ENCODE data around the gene CAST.
"Not testable (repeated sequence)": the region's sequence is repeated elsewhere in the genome, so short reads cannot be mapped to it uniquely, and the experiment has no call there.

The CAST gene

GRCh38 chr5:96712100-96712746 lies 50.0 kb downstream of the CAST start:
- DNase-seq (ENCODE audit: low read depth) = no peak

- no peak for DNase-seq (ENCODE audit: low read depth)
Observed at GRCh38 chr5:96714450-96714849, 52.3 kb downstream of the CAST start.

- DNase-seq (ENCODE audit: low read depth) = no peak
Observed at GRCh38 chr5:96714951-96715451, 52.8 kb downstream of the CAST start.

GRCh38 chr5:96716007-96716406 lies 53.8 kb downstream of the CAST start:
- no peak for DNase-seq (ENCODE audit: low read depth)

GRCh38 chr5:96716716-96717115 lies 54.5 kb downstream of the CAST start:
- no peak for DNase-seq (ENCODE audit: low read depth)

GRCh38 chr5:96717874-96718273 lies 55.7 kb downstream of the CAST start:
- DNase-seq (ENCODE audit: low read depth) = no peak

- no peak for DNase-seq (ENCODE audit: low read depth)
Observed at GRCh38 chr5:96718635-96719077, 56.5 kb downstream of the CAST start.

- no peak for DNase-seq (ENCODE audit: low read depth)
Observed at GRCh38 chr5:96720408-96720807, 58.2 kb downstream of the CAST start.

GRCh38 chr5:96721351-96721977 lies 59.3 kb downstream of the CAST start:
- DNase-seq (ENCODE audit: low read depth) = no peak

- no peak for DNase-seq (ENCODE audit: low read depth)
Observed at GRCh38 chr5:96725257-96725656, 63.1 kb downstream of the CAST start.

- no peak for DNase-seq (ENCODE audit: low read depth)
Observed at GRCh38 chr5:96726802-96727201, 64.6 kb downstream of the CAST start.

- no peak for DNase-seq (ENCODE audit: low read depth)
Observed at GRCh38 chr5:96729156-96729555, 67.0 kb downstream of the CAST start.

GRCh38 chr5:96730586-96730985 lies 68.4 kb downstream of the CAST start:
- DNase-seq (ENCODE audit: low read depth) = no peak

- DNase-seq (ENCODE audit: low read depth) = no peak
Observed at GRCh38 chr5:96733771-96734500, 71.8 kb downstream of the CAST start.

GRCh38 chr5:96734871-96735325 lies 72.7 kb downstream of the CAST start:
- DNase-seq (ENCODE audit: low read depth) = no peak

GRCh38 chr5:96736937-96737336 lies 74.8 kb downstream of the CAST start:
- no peak for DNase-seq (ENCODE audit: low read depth)

- no peak for DNase-seq (ENCODE audit: low read depth)
Observed at GRCh38 chr5:96741106-96741505, 78.9 kb downstream of the CAST start.

- no peak for DNase-seq (ENCODE audit: low read depth)
Observed at GRCh38 chr5:96741891-96742309, 79.7 kb downstream of the CAST start.

- no peak for DNase-seq (ENCODE audit: low read depth)
Observed at GRCh38 chr5:96742538-96742937, 80.4 kb downstream of the CAST start.

GRCh38 chr5:96743065-96743768 lies 81.0 kb downstream of the CAST start:
- DNase-seq (ENCODE audit: low read depth) = no peak

GRCh38 chr5:96743805-96744204 lies 81.6 kb downstream of the CAST start:
- DNase-seq (ENCODE audit: low read depth) = no peak

- DNase-seq (ENCODE audit: low read depth) = not testable (repeated sequence)
Observed at GRCh38 chr5:96744218-96744617, 82.0 kb downstream of the CAST start.
